Esophagus muscularis mucosa (tissue), 3 donors: ENCODE results near the gene MAGIX.

Experiments used
- CTCF ChIP-seq, 3 experiments: fragments of 200-600 bp in 2 of 3; fragments of 450-650 bp in 1 of 3; sonication (generic) in 2 of 3; IDR thresholded peaks; one replicate each; pipeline ENCODE4 v1.5.1; 2017 to 2019; ENCODE audit warnings: antibody characterized with exemption in 3 of 3, mild to moderate bottlenecking in 2 of 3, moderate library complexity in 1 of 3
- POLR2A ChIP-seq: fragments of 450-650 bp; IDR thresholded peaks from one replicate; pipeline ENCODE4 v1.6.1; 2017; ENCODE audit warnings: antibody characterized with exemption, moderate library complexity, mild to moderate bottlenecking, low read depth
- POLR2AphosphoS5 ChIP-seq, 2 donors: sonication (generic); formaldehyde crosslinking; IDR thresholded peaks; one replicate each; pipeline ENCODE4 v1.6.1; 2017; ENCODE audit warnings: antibody characterized with exemption in 2 of 2

DNA sequence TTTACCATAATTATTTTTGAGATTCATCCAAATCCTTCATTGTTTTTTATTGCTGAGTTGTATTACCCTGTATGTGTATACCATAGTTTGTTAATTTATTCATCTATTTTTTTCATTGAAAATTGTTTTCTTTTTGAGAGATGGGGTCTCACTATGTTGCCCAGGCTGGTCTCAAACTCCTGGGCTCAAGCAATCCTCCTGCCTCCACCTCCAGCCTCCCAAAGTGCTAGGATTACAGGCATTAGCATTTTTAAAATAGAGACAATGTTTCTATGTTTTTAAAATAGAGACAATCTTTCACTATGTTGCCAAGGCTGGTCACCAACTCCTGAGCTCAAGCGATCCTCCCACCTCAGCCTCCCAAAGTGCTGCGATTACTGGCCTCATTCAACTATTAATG, 1.6 kb upstream of the MAGIX start:
- no peak for TF ChIP-seq CTCF (IDR thresholded peaks at IDR 0.05)
- no peak for TF ChIP-seq POLR2A
- no peak for TF ChIP-seq POLR2AphosphoS5 (IDR thresholded peaks at IDR 0.05)
